Endothelial cell of umbilical vein (primary cell): ENCODE measurements around the gene VRK1. TPM values are rescaled to one million over a fixed set of nuclear protein-coding genes. Genes with fewer than 3 reads are reported as not detected.

Source experiments
- BruUV-seq: library from RNA; stranded (reverse); fragments of 400-500 nt; replicated peaks from 2 replicates; lab custom pipeline; 2021; lab: Mats Ljungman, UMichigan
- CTCF ChIA-PET: fragments of 300-600, 350-600 bp; sonication (Branson Sonifier 250); formaldehyde crosslinking; loops from one replicate; lab custom pipeline; 2021; ENCODE audit warnings: antibody characterized with exemption, inconsistent platforms; lab: Charles Lee
- POLR2A ChIA-PET: fragments of 300-600, 350-600 bp; sonication (Branson Sonifier 250); formaldehyde crosslinking; loops from one replicate; lab custom pipeline; 2021; ENCODE audit warnings: antibody characterized with exemption, inconsistent platforms; lab: Charles Lee
- DNase-seq: peaks from one replicate; pipeline ENCODE4 v3.0.0-alpha.2; 2011; ENCODE audit warnings: low read depth, low spot score
- FAIRE-seq: peaks from 2 replicates; lab custom pipeline; 2011; peaks lifted over from hg19 to GRCh38; lab: Jason Lieb, UNC
- H2AFZ ChIP-seq: 2 replicates; pipeline ENCODE4 v1.6.0; 2012; ENCODE audit warnings: low read depth, low read length, control low read depth, inconsistent platforms
- H3K27ac ChIP-seq: 2 replicates; pipeline ENCODE4 v1.5.1; 2011; ENCODE audit warnings: low read depth, mild to moderate bottlenecking, control low read depth, low read length, moderate library complexity; ENCODE audit not compliant: insufficient read depth
- H3K27me3 ChIP-seq, 2 experiments: 2 replicates each; pipeline versions ENCODE4 v1.6.0 to v1.6.1; 2011; ENCODE audit warnings: low read length in 2 of 2, mixed read lengths in 1 of 2; ENCODE audit not compliant: control insufficient read depth in 2 of 2, insufficient read depth in 2 of 2
- H3K36me3 ChIP-seq, 2 experiments: 2 replicates in 1 of 2; 3 replicates in 1 of 2; pipeline ENCODE4 v1.5.1; 2011; ENCODE audit warnings: low read length in 2 of 2, mild to moderate bottlenecking in 1 of 2, moderate library complexity in 1 of 2; ENCODE audit not compliant: control insufficient read depth in 2 of 2, insufficient read depth in 2 of 2; ENCODE audit errors: extremely low read depth in 1 of 2
- H3K4me1 ChIP-seq: 3 replicates; pipeline ENCODE4 v1.5.1; 2011; ENCODE audit warnings: mild to moderate bottlenecking, low read length; ENCODE audit not compliant: control insufficient read depth, insufficient read depth; ENCODE audit errors: extremely low read depth
- H3K4me2 ChIP-seq: 2 replicates; pipeline ENCODE4 v1.6.1; 2011; ENCODE audit warnings: low read length, control low read depth, mixed read lengths; ENCODE audit not compliant: insufficient read depth
- H3K4me3 ChIP-seq, 3 experiments: fragments of 200-600 bp in 1 of 3; sonication (generic), shearing (Covaris generic) in 1 of 3; replicated peaks in 1 of 3; 2 replicates each; pipeline ENCODE4 v1.5.1; 2011 to 2016; ENCODE audit warnings: control low read depth in 3 of 3, low read length in 3 of 3, mild to moderate bottlenecking in 2 of 3, inconsistent platforms in 1 of 3, low read depth in 1 of 3, moderate library complexity in 1 of 3; ENCODE audit not compliant: insufficient read depth in 1 of 3
- H3K79me2 ChIP-seq: 2 replicates; pipeline ENCODE4 v1.6.0; 2012; ENCODE audit warnings: low read length, inconsistent platforms; ENCODE audit not compliant: control insufficient read depth, insufficient read depth
- H3K9ac ChIP-seq: replicated peaks from 2 replicates; pipeline ENCODE3; 2011; ENCODE audit warnings: low read length, control low read depth; ENCODE audit not compliant: insufficient read depth; ENCODE audit errors: extremely low read depth
- H3K9me1 ChIP-seq: replicated peaks from 3 replicates; pipeline ENCODE4 v1.6.0; 2011; ENCODE audit warnings: mild to moderate bottlenecking, low read length; ENCODE audit not compliant: control insufficient read depth, insufficient read depth; ENCODE audit errors: extremely low read depth
- H3K9me3 ChIP-seq: replicated peaks from 2 replicates; pipeline ENCODE4 v1.5.1; 2012; ENCODE audit warnings: low read length, inconsistent platforms; ENCODE audit not compliant: control insufficient read depth, insufficient read depth
- H4K20me1 ChIP-seq: replicated peaks from 2 replicates; pipeline ENCODE3; 2011; ENCODE audit warnings: mild to moderate bottlenecking, low read length; ENCODE audit not compliant: control insufficient read depth, insufficient read depth; ENCODE audit errors: extremely low read depth
- EZH2 ChIP-seq: IDR thresholded peaks from 2 replicates; pipeline ENCODE4 v1.6.1; 2012; ENCODE audit warnings: borderline replicate concordance, low read depth, mild to moderate bottlenecking, moderate library complexity, low read length, inconsistent platforms; ENCODE audit not compliant: severe bottlenecking
- FOS ChIP-seq: IDR thresholded peaks from 2 replicates; pipeline ENCODE4 v1.6.1; 2011; ENCODE audit warnings: mild to moderate bottlenecking, low read length, moderate library complexity, borderline replicate concordance; ENCODE audit not compliant: insufficient read depth
- GATA2 ChIP-seq: IDR thresholded peaks from 2 replicates; pipeline ENCODE4 v1.7.0; 2011; ENCODE audit warnings: low read depth, mild to moderate bottlenecking, moderate library complexity, mixed read lengths, low read length; ENCODE audit not compliant: insufficient read length, insufficient read depth
- JUN ChIP-seq: IDR thresholded peaks from 2 replicates; pipeline ENCODE4 v1.6.1; 2011; ENCODE audit warnings: borderline replicate concordance, low read depth; ENCODE audit not compliant: insufficient read length, insufficient read depth
- MYC ChIP-seq: IDR thresholded peaks from one replicate; pipeline ENCODE4 v1.6.1; 2011; ENCODE audit warnings: mild to moderate bottlenecking, low read depth, low read length
- POLR2A ChIP-seq: IDR thresholded peaks from 2 replicates; pipeline ENCODE4 v1.6.1; 2012; ENCODE audit warnings: low read depth, mild to moderate bottlenecking, control low read depth, low read length
- POLR2AphosphoS5 ChIP-seq: IDR thresholded peaks from 2 replicates; pipeline ENCODE4 v1.6.1; 2012; ENCODE audit warnings: low read depth, mild to moderate bottlenecking, control low read depth, low read length, moderate library complexity; ENCODE audit not compliant: insufficient read depth
- dilution Hi-C: fragments of 300-500 bp; cut with MboI; formaldehyde crosslinking; loops from one replicate; pipeline ENCODE4 v1.15.0; 2019; ENCODE audit warnings: low sequenced_read_pairs; ENCODE audit not compliant: extremely low pct_ligation_motif_present
- intact Hi-C: fragments of 100-400 bp; cut with micrococcal nuclease; formaldehyde crosslinking; loops from one replicate; pipeline ENCODE4 v1.10.0; 2022
- polyA plus RNA-seq, 4 experiments: library from polyadenylated mRNA; depleted of rRNA in 3 of 4; stranded (reverse) in 3 of 4; unstranded in 1 of 4; fragments of >200 nt; gene quantifications; 2 replicates each; pipeline versions ENCODE4 v1.2.1 to v1.2.3, GENCODE V29; 2011 to 2012; ENCODE audit warnings: missing spikeins in 1 of 4
- total RNA-seq: library from RNA; stranded (reverse); gene quantifications from 2 replicates; pipeline ENCODE4 v1.2.3, GENCODE V29; 2021
- TF ChIP-seq, protein P1 (sequence below), 2 donors: IDR thresholded peaks; 1 replicate in 1 of 2; 2 replicates in 1 of 2; pipeline ENCODE4 v1.5.1; 2011; ENCODE audit warnings: low read length in 2 of 2, mild to moderate bottlenecking in 2 of 2, moderate library complexity in 2 of 2, control low read depth in 1 of 2, inconsistent platforms in 1 of 2, low read depth in 1 of 2; ENCODE audit not compliant: insufficient read depth in 1 of 2; ENCODE audit errors: extremely low read depth in 1 of 2
- TF ChIP-seq, protein P2 (sequence below): IDR thresholded peaks from 2 replicates; pipeline ENCODE4 v1.6.1; 2011; ENCODE audit not compliant: insufficient read depth, insufficient read length

The VRK1 gene
- total and polyA plus RNA-seq, 2 donors (not counting 3 experiments of a cell fraction or from before 2014, with no cell fraction given) = 7.1 to 31.7 TPM

GRCh38 chr14:96801931-96802330 lies 4.7 kb downstream of the VRK1 start:
- dilution Hi-C loops (no loop called here), intact Hi-C loops (no loop called here)
- no peaks in the 10 kb centered on the region for H3K9me3 ChIP-seq
- H3K27ac ChIP-seq = no peak overlapping the region
- H3K36me3 ChIP-seq = no peaks in the 10 kb centered on the region
- no peak overlapping the region for H3K4me3 ChIP-seq
- peaks cover 92% of the 10 kb centered on the region for H3K79me2 ChIP-seq
- DNase-seq = no peak
- no peak for TF ChIP-seq JUN
- no peak for TF ChIP-seq MYC
- TF ChIP-seq GATA2 = no peak
- TF ChIP-seq, protein P1, sequence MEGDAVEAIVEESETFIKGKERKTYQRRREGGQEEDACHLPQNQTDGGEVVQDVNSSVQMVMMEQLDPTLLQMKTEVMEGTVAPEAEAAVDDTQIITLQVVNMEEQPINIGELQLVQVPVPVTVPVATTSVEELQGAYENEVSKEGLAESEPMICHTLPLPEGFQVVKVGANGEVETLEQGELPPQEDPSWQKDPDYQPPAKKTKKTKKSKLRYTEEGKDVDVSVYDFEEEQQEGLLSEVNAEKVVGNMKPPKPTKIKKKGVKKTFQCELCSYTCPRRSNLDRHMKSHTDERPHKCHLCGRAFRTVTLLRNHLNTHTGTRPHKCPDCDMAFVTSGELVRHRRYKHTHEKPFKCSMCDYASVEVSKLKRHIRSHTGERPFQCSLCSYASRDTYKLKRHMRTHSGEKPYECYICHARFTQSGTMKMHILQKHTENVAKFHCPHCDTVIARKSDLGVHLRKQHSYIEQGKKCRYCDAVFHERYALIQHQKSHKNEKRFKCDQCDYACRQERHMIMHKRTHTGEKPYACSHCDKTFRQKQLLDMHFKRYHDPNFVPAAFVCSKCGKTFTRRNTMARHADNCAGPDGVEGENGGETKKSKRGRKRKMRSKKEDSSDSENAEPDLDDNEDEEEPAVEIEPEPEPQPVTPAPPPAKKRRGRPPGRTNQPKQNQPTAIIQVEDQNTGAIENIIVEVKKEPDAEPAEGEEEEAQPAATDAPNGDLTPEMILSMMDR (IDR thresholded peaks at IDR 0.05; ENCODE audit: extremely low read depth in 1 of 2, insufficient read depth in 1 of 2, low read depth in 1 of 2, low read length in 2 of 2) = no peak
- TF ChIP-seq EZH2 = no peak
- no peak for TF ChIP-seq FOS
- TF ChIP-seq, protein P2, sequence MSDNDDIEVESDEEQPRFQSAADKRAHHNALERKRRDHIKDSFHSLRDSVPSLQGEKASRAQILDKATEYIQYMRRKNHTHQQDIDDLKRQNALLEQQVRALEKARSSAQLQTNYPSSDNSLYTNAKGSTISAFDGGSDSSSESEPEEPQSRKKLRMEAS = no peak
- no peak for TF ChIP-seq POLR2A
- TF ChIP-seq POLR2AphosphoS5 = no peak
- no peaks in the 10 kb centered on the region for H4K20me1 ChIP-seq
- no peak overlapping the region for H3K9ac ChIP-seq
- no peak for FAIRE-seq
- POLR2A ChIA-PET = no interaction called here
- H3K9me1 ChIP-seq = no peaks in the 10 kb centered on the region
- no peak overlapping the region for H3K4me2 ChIP-seq
- CTCF ChIA-PET = interaction anchor here (1.9 kb wide), 1 partner anchor 51 kb away, joined by 13 read pairs; no protein-coding TSS in a partner anchor
- no TSS peak for BruUV-seq
- peaks cover 10% of the 10 kb centered on the region for H3K4me1 ChIP-seq
- no peaks in the 10 kb centered on the region for H3K27me3 ChIP-seq
- H2AFZ ChIP-seq = no peak overlapping the region
